Measurements from ENCODE around the gene LRP1B. TPM values are rescaled to one million over a fixed set of nuclear protein-coding genes. Genes with fewer than 3 reads are reported as not detected.

The LRP1B gene
- polyA plus RNA-seq, 1 donor from 2014 or later, result 12.7 TPM

GRCh38 chr2:140865837-140866236 lies 1265.0 kb downstream of the LRP1B start:
- Histone ChIP-seq H3K9me3 (ENCODE audit: low read length) (no peaks in the 10 kb centered on the region), H3F3A (ENCODE audit: insufficient read depth, low read length, poor library complexity, severe bottlenecking) (no peaks in the 10 kb centered on the region)
- TF ChIP-seq MXI1 (conservative IDR thresholded peaks at IDR 0.05; ENCODE audit: poor library complexity, severe bottlenecking) (no peak), RAD21 (conservative IDR thresholded peaks at IDR 0.05) (no peak), EZH2 (IDR thresholded peaks at IDR 0.05; ENCODE audit: borderline replicate concordance, insufficient read depth, low read length, poor library complexity, severe bottlenecking) (no peak), EP300 (conservative IDR thresholded peaks at IDR 0.05; ENCODE audit: poor library complexity, severe bottlenecking) (no peak), TAF1 (IDR thresholded peaks at IDR 0.05; ENCODE audit: low read depth) (no peak), SMC3 (conservative IDR thresholded peaks at IDR 0.05; ENCODE audit: poor library complexity) (no peak), POLR2AphosphoS5 (IDR thresholded peaks at IDR 0.05) (no peak), REST (IDR thresholded peaks at IDR 0.05; ENCODE audit: borderline replicate concordance) (no peak)
- TF ChIP-seq, protein P1, sequence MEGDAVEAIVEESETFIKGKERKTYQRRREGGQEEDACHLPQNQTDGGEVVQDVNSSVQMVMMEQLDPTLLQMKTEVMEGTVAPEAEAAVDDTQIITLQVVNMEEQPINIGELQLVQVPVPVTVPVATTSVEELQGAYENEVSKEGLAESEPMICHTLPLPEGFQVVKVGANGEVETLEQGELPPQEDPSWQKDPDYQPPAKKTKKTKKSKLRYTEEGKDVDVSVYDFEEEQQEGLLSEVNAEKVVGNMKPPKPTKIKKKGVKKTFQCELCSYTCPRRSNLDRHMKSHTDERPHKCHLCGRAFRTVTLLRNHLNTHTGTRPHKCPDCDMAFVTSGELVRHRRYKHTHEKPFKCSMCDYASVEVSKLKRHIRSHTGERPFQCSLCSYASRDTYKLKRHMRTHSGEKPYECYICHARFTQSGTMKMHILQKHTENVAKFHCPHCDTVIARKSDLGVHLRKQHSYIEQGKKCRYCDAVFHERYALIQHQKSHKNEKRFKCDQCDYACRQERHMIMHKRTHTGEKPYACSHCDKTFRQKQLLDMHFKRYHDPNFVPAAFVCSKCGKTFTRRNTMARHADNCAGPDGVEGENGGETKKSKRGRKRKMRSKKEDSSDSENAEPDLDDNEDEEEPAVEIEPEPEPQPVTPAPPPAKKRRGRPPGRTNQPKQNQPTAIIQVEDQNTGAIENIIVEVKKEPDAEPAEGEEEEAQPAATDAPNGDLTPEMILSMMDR (IDR thresholded peaks at IDR 0.05; ENCODE audit: poor library complexity, severe bottlenecking), result no peak

GRCh38 chr2:140863713-140864112 lies 1267.1 kb downstream of the LRP1B start:
- no peak overlapping the region for H2AFZ ChIP-seq (ENCODE audit: low read depth, low read length)
- H3K36me3 ChIP-seq (ENCODE audit: insufficient read depth, low read length), result no peaks in the 10 kb centered on the region
- no peak for TF ChIP-seq REST (IDR thresholded peaks at IDR 0.05; ENCODE audit: borderline replicate concordance)
- no peak for TF ChIP-seq POLR2AphosphoS5 (IDR thresholded peaks at IDR 0.05)
- TF ChIP-seq MXI1 (conservative IDR thresholded peaks at IDR 0.05; ENCODE audit: poor library complexity, severe bottlenecking), result no peak
- TF ChIP-seq SMC3 (conservative IDR thresholded peaks at IDR 0.05; ENCODE audit: poor library complexity), result peak; percentile 79
- TF ChIP-seq, protein P1 (IDR thresholded peaks at IDR 0.05; ENCODE audit: poor library complexity, severe bottlenecking), result peak; percentile 72
- no peak for TF ChIP-seq EP300 (conservative IDR thresholded peaks at IDR 0.05; ENCODE audit: poor library complexity, severe bottlenecking)
- TF ChIP-seq RAD21 (conservative IDR thresholded peaks at IDR 0.05), result peak; percentile 77
- no peak overlapping the region for H3K9ac ChIP-seq (ENCODE audit: low read length)
- H3K4me3 ChIP-seq (ENCODE audit: low read length), result no peak overlapping the region
- no peaks in the 10 kb centered on the region for H3K9me3 ChIP-seq (ENCODE audit: low read length)
- H3F3A ChIP-seq (ENCODE audit: insufficient read depth, low read length, poor library complexity, severe bottlenecking), result no peaks in the 10 kb centered on the region
- no peaks in the 10 kb centered on the region for H3K27me3 ChIP-seq (ENCODE audit: insufficient read depth, low read depth, low read length)
- H3K9me2 ChIP-seq (ENCODE audit: insufficient read depth, low read length), result no peaks in the 10 kb centered on the region
- no peak overlapping the region for H3K4me2 ChIP-seq (ENCODE audit: low read length)
- H3K79me2 ChIP-seq (replicated peaks; ENCODE audit: insufficient read depth, low read length), result no peaks in the 10 kb centered on the region
- H4K20me1 ChIP-seq (ENCODE audit: insufficient read depth), result no peaks in the 10 kb centered on the region
- H3K27ac ChIP-seq (ENCODE audit: low read length), result no peak overlapping the region

More at GRCh38 chr2:140865837-140866236, 1265.0 kb downstream of the LRP1B start:
- Histone ChIP-seq H3K9ac (ENCODE audit: low read length) (no peak overlapping the region), H2AFZ (ENCODE audit: low read depth, low read length) (no peak overlapping the region), H4K20me1 (ENCODE audit: insufficient read depth) (no peaks in the 10 kb centered on the region), H3K36me3 (ENCODE audit: insufficient read depth, low read length) (no peaks in the 10 kb centered on the region), H3K27me3 (ENCODE audit: insufficient read depth, low read depth, low read length) (no peaks in the 10 kb centered on the region), H3K27ac (ENCODE audit: low read length) (no peak overlapping the region), H3K4me2 (ENCODE audit: low read length) (no peak overlapping the region), H3K9me2 (ENCODE audit: insufficient read depth, low read length) (no peaks in the 10 kb centered on the region), H3K79me2 (replicated peaks; ENCODE audit: insufficient read depth, low read length) (no peaks in the 10 kb centered on the region), H3K4me3 (ENCODE audit: low read length) (no peak overlapping the region)

All from neural cell (in vitro differentiated cells).